GM19452 (cell line): ENCODE data around the gene UBL4A.
"Not testable (repeated sequence)": the region's sequence is repeated elsewhere in the genome, so short reads cannot be mapped to it uniquely, and the experiment has no call there.

Experiments
- ATAC-seq: cut with Tn5 transposase; IDR thresholded peaks from one replicate; pipeline ENCODE4 v1.9.1; 2021; ENCODE audit not compliant: unreplicated experiment

UBL4A gene

GRCh38 chrX:154508384-154508745, 21.9 kb upstream of the UBL4A start:
- ATAC-seq = no peak

DNA sequence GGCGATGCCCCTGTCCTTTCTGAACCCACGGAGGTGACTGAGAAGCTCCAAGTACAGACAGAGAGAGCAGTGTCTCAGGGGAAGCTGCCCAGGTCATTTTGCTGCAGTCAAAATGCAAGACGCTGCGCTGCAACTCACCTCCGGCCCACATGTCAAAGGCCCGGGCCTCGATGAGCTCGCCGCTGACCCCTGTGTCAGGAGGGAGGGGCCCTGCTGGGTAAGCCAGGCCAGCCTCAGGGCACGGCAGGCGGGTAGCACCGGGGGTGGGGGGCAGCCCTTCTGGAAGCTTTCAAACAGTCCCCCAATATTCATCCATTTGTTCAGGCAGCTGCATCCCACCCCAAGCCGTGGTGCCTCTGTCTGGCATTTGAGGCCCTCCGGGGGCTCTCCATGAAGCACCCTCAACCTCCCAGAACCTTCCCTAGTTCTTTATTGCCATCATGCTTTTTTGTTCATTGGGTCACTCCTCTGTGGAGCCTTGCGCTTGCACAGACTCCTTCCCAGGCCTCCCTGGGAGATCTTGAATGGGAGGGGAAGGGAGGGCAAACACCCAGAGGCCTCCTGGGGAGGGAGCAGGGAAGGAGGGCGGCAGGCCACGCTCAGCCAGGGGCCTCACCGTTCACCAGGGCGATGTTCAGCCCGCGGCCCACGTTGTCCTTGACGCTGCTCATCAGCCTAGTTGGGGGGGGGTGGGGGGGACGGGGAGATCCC, 21.4 kb upstream of the UBL4A start:
- no peak for ATAC-seq

DNA sequence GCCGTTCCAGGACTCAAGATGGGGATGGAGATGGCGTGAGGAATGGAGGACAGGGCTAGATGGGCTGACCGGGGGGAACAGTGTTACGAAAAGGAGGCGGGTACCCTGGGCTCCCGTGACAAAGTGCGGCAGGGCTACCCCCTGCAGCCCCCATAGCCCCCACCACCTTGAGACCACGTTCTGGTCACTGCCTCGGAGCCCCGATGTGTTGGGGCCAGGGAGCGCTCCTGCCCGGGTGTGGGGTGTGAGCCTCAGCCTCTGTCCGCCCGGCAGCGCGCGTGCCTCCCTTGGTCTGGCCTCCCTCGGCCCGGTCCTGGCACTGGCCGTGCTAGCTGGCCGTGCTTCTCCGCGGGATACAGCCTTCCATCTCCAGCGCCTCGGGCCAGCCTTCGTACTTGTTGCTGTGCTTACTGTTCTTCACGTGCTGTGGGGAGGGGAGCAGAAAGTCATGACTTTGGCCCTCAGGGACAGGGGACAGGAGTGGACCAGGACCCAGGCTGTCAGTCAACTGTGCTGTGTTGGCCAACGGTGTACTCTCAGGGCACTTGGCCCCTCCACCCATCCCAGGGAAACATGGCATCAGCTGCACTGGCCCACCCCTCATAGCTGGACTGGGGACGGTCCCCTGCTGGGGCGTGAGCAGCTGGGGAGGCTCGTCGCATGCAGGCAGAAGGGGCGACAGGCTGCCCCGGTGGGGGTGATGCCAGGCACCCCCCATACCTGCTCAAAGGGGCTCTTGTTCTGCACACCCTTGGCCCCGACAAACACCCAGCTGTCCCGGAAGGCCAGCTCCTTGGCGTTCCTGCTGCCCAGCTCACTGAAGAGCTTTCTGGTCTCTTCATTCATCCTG, 20.3 kb upstream of the UBL4A start:
- no peak for ATAC-seq

DNA sequence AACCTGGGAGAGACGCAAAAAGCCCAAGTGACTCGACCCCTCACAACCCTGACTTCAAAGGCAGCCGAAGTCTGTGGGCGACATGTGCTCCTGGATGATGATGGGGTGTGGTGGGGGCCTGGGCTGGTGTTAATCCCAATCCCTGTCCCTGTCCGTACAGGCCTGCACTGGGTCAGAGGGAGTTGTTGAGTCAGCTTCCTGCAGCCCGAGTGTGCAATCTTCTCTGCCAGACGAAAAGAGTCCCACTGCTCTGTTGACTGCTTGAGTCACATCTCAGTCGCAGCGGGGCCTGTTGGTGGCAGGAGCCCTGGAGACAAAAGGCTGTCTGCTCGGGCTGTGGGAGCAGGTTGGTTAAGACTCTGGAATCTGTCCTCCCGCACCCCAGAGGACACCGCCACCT, 19.3 kb upstream of the UBL4A start:
- no peak for ATAC-seq

GRCh38 chrX:154502989-154503388, 16.6 kb upstream of the UBL4A start:
- ATAC-seq = no peak

DNA sequence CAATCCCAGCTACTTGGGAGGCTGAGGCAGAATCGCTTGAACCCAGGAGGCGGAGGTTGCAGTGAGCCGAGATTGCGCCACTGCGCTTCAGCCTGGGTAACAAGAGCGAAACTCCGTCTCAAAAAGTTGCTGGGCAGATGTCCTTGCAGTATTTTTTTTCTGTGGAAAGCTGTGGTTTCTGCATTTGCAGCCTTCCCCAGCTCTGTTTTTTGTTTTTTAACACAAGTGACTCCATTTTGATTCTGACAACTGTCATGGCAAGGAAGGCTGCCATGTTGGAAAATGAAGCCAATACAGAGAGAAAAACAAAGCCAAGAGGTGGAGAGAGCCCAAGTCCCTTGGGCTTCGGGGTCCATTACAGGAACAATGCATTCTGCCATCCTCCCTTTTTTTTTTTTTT, 15.7 kb upstream of the UBL4A start:
- no peak for ATAC-seq

- not testable (repeated sequence) for ATAC-seq
Measured at GRCh38 chrX:154501423-154501822, 15.0 kb upstream of the UBL4A start.

- not testable (repeated sequence) for ATAC-seq
Measured at GRCh38 chrX:154496591-154497137, 10.2 kb upstream of the UBL4A start.

GRCh38 chrX:154495472-154495922, 9.1 kb upstream of the UBL4A start:
- no peak for ATAC-seq

- ATAC-seq = no peak
Measured at GRCh38 chrX:154494715-154495114, 8.3 kb upstream of the UBL4A start.

- peak; percentile 77 for ATAC-seq
Measured at GRCh38 chrX:154490414-154491083, 4.1 kb upstream of the UBL4A start, which contains the start of gene SLC10A3. Gene SLC10A3 (minus strand): TSS chrX:154490629. CDS start chrX:154488940, 1,689 bp downstream.

DNA sequence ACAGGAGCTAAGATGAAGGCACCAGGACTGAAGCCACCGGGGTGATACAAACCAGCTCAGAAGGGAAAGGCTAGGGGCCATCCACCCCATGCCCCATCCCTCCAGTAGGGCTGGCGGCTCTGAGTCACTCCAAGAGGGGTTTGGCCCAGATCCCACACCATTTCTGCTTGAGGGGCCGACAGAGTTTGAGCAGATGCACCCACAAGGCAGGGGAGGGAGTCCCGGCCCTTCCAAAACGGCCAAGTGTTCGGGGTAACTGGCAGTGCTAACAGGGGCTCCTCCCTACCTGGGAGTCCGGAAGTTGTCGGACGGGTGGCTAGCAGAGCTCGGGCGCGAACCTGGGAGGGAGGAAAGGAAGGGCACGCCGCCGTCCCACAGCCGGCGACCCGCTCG, 3.6 kb upstream of the UBL4A start:
- ATAC-seq = peak; percentile 32

DNA sequence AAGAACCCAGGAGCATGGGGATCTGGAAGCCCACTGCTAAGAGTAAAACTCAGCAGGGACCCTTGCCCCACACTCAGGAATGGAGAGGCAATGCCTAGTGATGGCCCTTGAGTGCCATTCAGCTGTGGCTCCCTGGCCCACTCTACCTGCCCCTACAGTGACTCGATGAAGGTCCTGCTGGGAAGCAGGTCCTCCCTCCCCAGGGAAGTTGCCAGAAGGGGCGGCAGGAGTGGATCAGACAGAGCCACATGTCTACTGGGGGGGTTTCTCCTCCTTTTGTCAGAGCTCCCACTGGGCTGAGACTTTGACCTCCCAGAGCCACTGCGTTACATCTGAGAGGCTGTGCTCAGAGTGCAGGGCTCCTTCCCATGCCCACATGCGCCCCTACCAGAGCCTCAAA, 2.8 kb upstream of the UBL4A start:
- ATAC-seq = no peak

DNA sequence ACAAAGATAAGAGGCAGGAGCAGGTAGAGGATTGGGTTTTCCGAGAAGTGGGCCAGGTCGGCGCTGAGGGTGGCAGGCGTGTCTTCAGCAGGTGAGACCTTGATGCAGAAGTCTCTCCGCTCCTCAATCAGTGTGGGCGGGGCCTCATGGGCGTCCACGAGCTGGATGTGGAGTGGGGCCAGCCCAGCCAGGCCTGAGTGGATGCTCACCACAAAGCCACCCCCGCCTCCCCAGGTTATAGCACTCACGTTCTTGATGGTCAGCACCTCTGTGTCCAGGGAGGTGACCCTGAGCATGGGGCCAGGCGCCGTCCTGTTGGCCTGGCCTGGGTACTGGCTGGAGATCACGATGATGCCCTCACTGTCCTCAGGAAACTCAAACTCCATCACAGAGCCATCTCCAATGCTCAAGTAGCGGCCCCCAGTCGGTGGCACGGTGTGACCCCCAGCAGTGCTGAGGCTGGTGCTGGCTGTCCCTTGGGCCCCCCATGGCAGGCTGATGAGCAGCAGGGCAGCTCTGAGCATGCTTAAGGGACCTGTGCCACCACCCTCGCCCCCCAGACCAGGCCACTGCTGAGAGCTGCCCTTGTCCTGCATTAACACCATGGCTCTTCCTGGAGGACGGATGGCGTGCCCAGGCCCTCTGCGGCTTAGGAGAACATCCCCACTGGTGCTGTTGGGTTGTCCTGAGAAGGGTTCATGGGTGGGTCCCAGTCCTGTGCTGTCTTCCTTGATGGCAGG, 2.1 kb upstream of the UBL4A start:
- no peak for ATAC-seq

GRCh38 chrX:154487518-154488290, 1.3 kb upstream of the UBL4A start:
- no peak for ATAC-seq

DNA sequence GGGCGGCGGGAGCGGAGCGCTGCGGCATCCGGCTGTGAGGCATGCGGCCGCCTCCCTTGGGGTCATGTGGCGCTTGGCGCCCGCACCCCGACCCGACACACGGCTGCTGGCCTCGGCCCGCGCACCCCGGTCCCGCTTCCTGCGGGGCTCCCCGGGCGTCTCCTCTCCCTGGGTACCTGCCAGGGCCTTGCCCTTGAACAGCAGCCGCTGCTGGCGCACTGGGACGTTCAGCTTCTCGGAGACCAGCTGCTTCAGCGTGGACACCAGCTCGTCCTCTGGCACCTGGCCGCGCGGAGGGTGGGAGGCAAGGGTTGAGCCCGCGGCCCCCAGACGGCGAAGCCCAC, 391 bp downstream of the UBL4A start:
- no peak for ATAC-seq

DNA sequence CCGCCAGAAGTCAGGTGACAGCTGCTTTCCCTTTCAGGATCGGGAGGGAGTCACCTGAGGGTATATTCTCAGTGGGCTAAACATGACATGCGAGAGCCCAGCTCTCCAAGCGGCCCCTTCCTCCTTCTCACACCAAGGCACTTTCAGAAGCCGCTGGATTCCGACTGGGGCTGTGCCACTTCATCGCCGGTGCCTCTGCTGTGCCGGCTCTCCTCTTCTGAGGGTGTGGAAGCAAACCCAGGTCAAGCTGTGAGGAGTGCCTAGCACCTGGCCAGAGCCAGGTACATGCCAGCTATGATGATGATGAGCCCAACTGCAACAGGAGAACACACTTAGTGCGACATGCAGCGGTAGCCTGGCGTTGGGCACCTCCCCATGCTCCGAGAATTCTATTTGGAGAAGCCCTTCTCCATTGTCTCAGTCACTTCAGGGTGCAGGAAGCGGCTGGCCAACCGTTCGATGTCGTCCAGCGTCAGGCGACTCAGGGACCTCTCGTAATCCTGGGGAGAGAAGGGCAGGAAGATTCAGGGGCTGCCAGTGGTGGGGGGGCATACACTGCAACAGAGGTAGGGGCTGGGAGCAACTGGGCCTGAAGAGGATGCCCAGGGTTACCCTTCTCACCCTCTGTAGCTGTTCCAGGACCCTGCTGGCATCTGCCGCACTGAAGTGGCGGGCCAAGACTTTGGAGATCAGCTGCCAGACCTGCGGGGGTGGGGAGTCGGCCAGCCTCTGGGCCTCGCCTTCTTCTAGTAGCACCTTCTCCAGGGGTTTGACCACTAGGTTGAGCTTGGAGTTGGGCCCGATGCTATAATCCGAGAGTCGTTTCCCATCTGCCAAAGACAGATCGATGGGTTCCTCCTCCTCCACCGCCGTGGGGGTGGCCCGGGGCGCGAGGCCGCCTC, 1.0 kb downstream of the UBL4A start:
- no peak for ATAC-seq

- no peak for ATAC-seq
Measured at GRCh38 chrX:154484255-154485149, 1.9 kb downstream of the UBL4A start.
